ENCODE data around the gene DOCK2. TPM values are rescaled to one million over a fixed set of nuclear protein-coding genes. Genes with fewer than 3 reads are reported as not detected.

DOCK2 gene
- polyA plus RNA-seq, 3 donors = 57.5 to 178 (median 115) TPM

DNA sequence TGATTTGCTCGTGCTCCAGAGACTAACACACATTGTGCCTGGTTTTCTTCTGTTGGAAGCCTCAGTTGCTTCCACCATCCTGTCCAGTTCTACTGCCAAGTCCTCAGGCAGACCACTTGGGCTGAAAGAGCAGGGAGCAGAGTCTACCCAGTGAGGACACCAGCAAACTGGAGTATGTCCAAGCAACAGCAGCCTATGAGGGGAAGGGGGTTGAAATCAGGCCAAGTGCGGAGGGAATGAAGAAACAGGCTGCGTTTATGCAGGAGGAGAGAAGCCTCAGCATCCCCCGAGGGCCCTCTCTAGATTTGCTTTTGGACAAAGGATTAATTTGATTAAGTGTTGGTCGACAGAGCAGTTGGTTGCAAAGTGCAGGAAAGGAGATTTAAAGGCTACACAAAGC, 14.5 kb downstream of the DOCK2 start:
- H3K9ac ChIP-seq (ENCODE audit: insufficient read depth, low read length, poor library complexity, severe bottlenecking) = peak overlapping the region; percentile 48
- 73% methylated on average over 4 of the region's 5 CpGs for WGBS (ENCODE audit: insufficient coverage)

DNA sequence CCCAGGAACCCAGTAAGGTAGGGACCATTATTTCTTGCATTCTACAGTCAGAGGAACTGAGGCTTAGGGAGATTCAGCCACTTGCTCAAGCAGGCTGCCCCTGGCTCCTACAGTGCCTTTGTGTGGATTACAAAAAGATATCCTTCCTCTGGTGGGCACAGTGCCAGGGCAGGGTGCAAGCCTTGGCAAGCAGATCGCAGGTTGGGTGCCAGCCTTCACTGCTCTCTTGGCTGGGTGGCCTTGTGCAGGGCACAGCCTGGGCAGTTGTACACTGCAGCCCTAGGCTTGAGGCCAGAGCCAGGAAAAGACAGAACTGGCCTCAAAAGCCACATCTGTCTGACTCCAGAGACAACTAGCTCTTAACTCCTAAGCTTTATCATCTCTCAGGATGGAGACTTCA, 15.0 kb downstream of the DOCK2 start:
- Histone ChIP-seq H3K4me2 (replicated peaks; ENCODE audit: extremely low read depth, low read length, poor library complexity, severe bottlenecking) (no peak overlapping the region), H3K9me3 (replicated peaks in 1 of 2; ENCODE audit: control insufficient read depth in 1 of 2, insufficient read depth in 1 of 2, low read length in 2 of 2) (no peaks in the 10 kb centered on the region), H3K36me3 (replicated peaks in 1 of 2; ENCODE audit: control insufficient read depth in 1 of 2, insufficient read depth in 2 of 2, low read length in 2 of 2) (peaks cover 23 to 57% of the 10 kb centered on the region in 2 donors), H4K20me1 (ENCODE audit: insufficient read depth, low read length) (peaks cover 100% of the 10 kb centered on the region), H3K79me2 (ENCODE audit: insufficient read depth, low read length) (peaks cover 100% of the 10 kb centered on the region), H3K27ac (ENCODE audit: low read depth in 1 of 2, low read length in 2 of 2) (peak overlapping the region; percentile 39 to 93), H3K9ac (ENCODE audit: insufficient read depth, low read length, poor library complexity, severe bottlenecking) (peak overlapping the region; percentile 23), H3K4me3 (replicated peaks in 1 of 3; ENCODE audit: low read depth in 2 of 3, low read length in 3 of 3) (no peak overlapping the region), H3K4me1 (ENCODE audit: control insufficient read depth in 1 of 2, insufficient read depth in 2 of 2, low read length in 2 of 2) (peaks cover 92 to 98% of the 10 kb centered on the region in 2 donors), H3K27me3 (ENCODE audit: control insufficient read depth in 2 of 2, insufficient read depth in 2 of 2, low read length in 2 of 2) (no peaks in the 10 kb centered on the region), H2AFZ (ENCODE audit: insufficient read depth, low read depth, low read length, poor library complexity, severe bottlenecking) (no peak overlapping the region)
- H3K4me1 Mint-ChIP-seq = peaks cover 95% of the 10 kb centered on the region
- no peaks in the 10 kb centered on the region for H3K27me3 Mint-ChIP-seq (ENCODE audit: low read depth in 3 of 3)
- H3K27ac Mint-ChIP-seq = peak overlapping the region; percentile 19 to 97 (median 80)
- H3K4me3 Mint-ChIP-seq = no peak overlapping the region
- no peak for DNase-seq
- no peaks in the 10 kb centered on the region for H3K9me3 Mint-ChIP-seq
- TF ChIP-seq CTCF (IDR thresholded peaks at IDR 0.05) = no peak
- 0% methylated on average over 1 of the region's 1 CpG for WGBS (ENCODE audit: insufficient coverage)
- intact Hi-C loops (cut with micrococcal nuclease) = no loop called here
- H3K36me3 Mint-ChIP-seq = peaks cover 52 to 66% of the 10 kb centered on the region in 2 donors

More for the DNA sequence above, 14.5 kb downstream of the DOCK2 start:
- Mint-ChIP-seq H3K27me3 (ENCODE audit: low read depth in 3 of 3) (no peaks in the 10 kb centered on the region), H3K9me3 (no peaks in the 10 kb centered on the region), H3K4me1 (peaks cover 97% of the 10 kb centered on the region), H3K4me3 (peak overlapping the region in 1 of 2 donors; percentile 20), H3K36me3 (peaks cover 47 to 60% of the 10 kb centered on the region in 2 donors), H3K27ac (peak overlapping the region; percentile 69 to 97 (median 95))
- peak overlapping the region; percentile 85 to 93 for H3K27ac ChIP-seq (ENCODE audit: low read depth in 1 of 2, low read length in 2 of 2)
- no peak for TF ChIP-seq CTCF (IDR thresholded peaks at IDR 0.05)
- peak overlapping the region; percentile 55 for H3K4me2 ChIP-seq (replicated peaks; ENCODE audit: extremely low read depth, low read length, poor library complexity, severe bottlenecking)
- no peak for DNase-seq
- no peaks in the 10 kb centered on the region for H3K9me3 ChIP-seq (replicated peaks in 1 of 2; ENCODE audit: control insufficient read depth in 1 of 2, insufficient read depth in 1 of 2, low read length in 2 of 2)
- H3K27me3 ChIP-seq (ENCODE audit: control insufficient read depth in 2 of 2, insufficient read depth in 2 of 2, low read length in 2 of 2) = no peaks in the 10 kb centered on the region
- peaks cover 95 to 100% of the 10 kb centered on the region in 2 donors for H3K4me1 ChIP-seq (ENCODE audit: control insufficient read depth in 1 of 2, insufficient read depth in 2 of 2, low read length in 2 of 2)
- peaks cover 21 to 52% of the 10 kb centered on the region in 2 donors for H3K36me3 ChIP-seq (replicated peaks in 1 of 2; ENCODE audit: control insufficient read depth in 1 of 2, insufficient read depth in 2 of 2, low read length in 2 of 2)
- H3K79me2 ChIP-seq (ENCODE audit: insufficient read depth, low read length) = peaks cover 100% of the 10 kb centered on the region
- H4K20me1 ChIP-seq (ENCODE audit: insufficient read depth, low read length) = peaks cover 100% of the 10 kb centered on the region
- H2AFZ ChIP-seq (ENCODE audit: insufficient read depth, low read depth, low read length, poor library complexity, severe bottlenecking) = no peak overlapping the region
- H3K4me3 ChIP-seq (replicated peaks in 1 of 3; ENCODE audit: low read depth in 2 of 3, low read length in 3 of 3) = peak overlapping the region in 1 of 3 experiments; percentile 38
- intact Hi-C loops (cut with micrococcal nuclease) = no loop called here

Data from CD14-positive monocyte (primary cell).